Suprapubic skin (tissue), 2 donors: ENCODE measurements around the gene CNPY3.

Source experiments
- EP300 ChIP-seq: sonication (generic); formaldehyde crosslinking; IDR thresholded peaks from one replicate; pipeline ENCODE4 v1.6.1; 2017; ENCODE audit warnings: antibody characterized with exemption
- POLR2A ChIP-seq, 2 donors: fragments of 450-650 bp; IDR thresholded peaks; one replicate each; pipeline ENCODE4 v1.6.1; 2017; ENCODE audit warnings: antibody characterized with exemption in 2 of 2, mild to moderate bottlenecking in 2 of 2, moderate library complexity in 2 of 2

DNA sequence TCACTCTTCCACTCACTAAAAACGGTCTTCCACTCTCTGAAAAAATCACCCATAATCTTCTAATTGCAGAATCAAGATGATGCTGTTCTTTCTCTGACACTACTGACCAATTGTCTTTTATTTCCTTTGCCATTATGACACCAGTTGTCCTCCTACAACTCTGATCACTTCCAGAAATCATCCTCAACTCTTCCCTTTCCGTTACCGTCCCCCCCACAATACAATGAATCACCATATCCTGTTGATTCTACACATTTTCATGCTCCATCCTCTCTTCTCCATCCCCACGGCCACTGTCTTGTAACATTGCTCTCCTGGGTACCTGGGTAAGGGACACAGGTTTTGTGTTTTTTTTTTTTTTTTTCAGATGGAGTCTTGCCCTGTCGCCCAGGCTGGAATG is 52.6 kb downstream of the CNPY3 start:
- TF ChIP-seq POLR2A (IDR thresholded peaks at IDR 0.05) (no peak), EP300 (no peak)
